Hematopoietic multipotent progenitor cell treated with erythropoietin and hydrocortisone succinate and interleukin-3 and kit ligand, for 6 days (in vitro differentiated cells): ENCODE data around the gene SPDEF.

Experiments
- DNase-seq: peaks from one replicate; pipeline ENCODE4 v3.0.0-alpha.2; 2015

The SPDEF gene

DNA sequence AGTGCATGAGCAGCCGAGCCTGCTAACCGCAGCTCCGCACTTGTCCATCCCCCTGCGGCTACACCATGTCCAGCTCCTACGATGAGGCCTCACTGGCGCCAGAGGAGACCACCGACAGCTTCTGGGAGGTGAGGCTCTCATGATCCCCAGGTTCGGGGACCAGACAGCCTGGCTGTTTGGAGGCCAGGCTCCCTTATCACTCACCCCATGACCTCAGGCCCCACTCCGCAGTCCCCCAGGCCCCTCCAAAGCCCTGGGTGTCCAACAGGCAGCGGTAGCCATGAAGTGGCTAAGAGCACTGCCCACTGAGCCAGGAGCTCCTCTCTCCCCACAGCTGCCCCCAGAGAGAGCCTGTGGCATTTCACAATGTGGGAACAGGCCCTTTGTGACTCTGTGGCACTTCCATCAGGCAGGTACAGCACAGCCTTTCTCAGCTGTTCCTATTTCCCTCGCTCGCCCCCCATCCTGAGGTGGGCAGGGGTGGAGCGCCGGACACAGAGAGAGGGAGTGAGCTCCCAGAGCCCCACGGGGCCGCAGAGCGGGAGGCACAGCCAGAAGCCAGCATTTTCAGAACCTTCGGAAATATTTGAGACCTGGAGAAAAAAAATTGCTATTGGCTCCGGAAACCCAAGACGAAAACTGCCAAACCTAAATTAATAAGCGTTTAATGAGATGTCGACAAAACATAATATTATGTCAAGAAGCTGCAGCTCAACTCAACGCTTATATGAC, 29.7 kb downstream of the SPDEF start:
- no peak for DNase-seq

DNA sequence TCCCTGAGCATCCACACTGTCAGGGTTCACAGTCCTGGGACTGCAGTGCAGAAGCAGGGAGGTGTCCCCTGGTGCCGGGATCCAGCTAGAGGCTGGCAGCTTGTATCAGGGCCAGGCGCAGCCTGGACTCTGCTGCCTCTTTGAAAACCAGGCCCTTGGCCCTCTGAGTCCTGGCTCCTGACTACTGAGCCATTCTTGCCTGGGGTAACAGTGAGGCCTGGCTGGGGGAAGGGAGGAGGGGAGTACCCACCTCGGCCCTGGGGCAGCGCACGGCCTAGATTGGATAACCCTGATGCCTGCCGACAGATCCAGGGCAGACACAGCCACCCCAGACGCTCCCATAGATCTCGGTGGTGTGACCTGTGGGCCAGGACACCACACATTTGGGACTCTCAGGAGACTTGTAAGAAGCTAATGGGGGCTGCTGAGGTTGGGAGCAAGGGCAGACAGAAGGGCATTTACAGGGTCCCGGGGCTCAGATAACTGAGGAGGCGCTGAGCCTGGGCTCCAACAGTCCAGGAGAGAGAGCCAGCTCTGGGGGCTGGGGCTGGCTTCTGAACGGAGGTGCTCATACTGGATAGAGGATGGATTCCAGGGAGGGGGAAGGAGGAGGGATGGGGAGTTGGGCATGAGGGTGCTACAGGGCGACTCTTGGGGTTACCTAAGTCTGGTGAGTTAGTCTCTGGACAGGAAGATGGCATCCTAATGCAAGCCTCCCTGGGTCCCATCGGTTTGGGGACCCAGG, 30.5 kb downstream of the SPDEF start:
- DNase-seq, result no peak

GRCh38 chr6:34524971-34525370, 31.2 kb downstream of the SPDEF start:
- no peak for DNase-seq

DNA sequence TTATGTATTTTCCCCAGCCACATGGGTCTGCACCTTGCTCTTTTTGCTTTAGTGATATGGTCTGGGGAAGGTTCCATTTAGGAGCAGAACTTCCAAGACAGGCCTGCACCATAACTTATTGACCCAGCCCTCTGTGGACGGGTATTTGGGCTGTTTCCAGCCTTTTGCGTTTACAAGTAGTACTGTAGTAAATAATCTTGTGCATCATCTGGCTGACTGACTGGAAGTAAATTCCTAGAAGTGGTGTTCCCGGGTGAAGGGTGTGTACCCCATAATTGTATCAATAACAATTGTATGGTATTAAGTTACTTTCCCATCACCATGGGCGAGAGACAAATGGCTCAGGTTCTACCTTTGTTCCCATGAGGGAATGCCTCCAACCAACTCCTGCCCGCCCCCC, 31.6 kb downstream of the SPDEF start:
- DNase-seq, result no peak

- DNase-seq, result no peak
These were observed 32.5 kb downstream of the SPDEF start for GRCh38 chr6:34523441-34524206.

DNA sequence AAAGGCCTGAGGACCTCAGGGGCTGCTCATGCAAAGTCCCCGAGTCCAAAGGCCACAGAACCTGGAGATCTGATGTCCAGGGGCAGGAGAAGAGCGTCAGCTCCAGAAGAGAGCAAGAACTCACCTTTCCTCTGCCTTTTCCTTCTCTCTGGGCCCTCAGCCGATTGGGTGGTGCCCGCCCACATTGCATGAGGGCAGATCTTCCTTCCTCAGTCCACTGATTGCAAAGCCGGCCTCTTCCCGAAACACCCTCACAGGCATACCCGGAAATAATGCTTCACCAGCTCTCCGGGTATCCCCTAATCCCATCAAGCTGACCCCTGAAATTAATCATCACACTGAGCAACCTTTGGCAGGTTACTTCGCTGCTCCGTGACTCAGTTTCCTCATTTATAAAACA, 33.4 kb downstream of the SPDEF start:
- no peak for DNase-seq

- DNase-seq, result peak; percentile 44
These were observed 34.5 kb downstream of the SPDEF start for GRCh38 chr6:34521463-34522285.

DNA sequence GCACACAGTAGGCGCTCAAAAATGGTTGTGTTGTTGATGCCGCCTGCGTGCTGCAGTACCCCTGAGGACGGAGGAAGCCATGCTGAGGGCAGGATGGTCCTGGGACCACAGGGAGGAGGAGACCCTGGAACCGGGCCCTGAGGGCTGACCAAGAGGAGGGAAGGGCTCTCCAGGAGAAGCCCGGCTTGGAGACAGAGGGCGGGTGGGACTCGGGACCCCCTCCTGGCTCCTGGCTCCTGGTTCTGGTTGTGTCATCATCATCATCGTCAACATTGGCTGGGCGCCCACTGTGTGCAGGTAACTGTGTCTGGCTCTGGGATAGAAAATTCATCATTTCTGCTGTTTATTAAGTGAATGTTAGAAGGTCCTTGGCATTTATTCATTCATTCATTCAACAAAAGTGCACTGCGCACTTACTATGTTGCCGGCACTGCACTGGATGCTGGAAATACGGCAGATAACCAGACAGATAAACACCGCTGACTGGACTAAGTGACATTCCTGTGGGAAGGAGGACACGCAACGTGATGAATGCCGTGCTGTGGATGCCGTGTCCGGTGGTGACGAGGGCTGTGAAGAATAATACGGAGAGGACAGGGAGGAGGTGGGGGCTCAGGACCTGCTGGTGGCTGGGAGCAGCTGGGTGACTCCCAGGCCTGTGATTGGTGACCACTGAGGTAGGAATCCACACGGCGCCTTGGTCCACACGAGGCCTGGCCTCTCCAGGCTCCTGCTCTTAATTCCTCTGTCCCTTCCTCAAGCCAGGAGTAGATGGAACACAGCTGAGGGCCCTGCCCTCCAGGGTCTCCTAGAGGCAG, 35.3 kb downstream of the SPDEF start:
- no peak for DNase-seq

- DNase-seq, result no peak
These were observed 36.0 kb downstream of the SPDEF start for GRCh38 chr6:34519971-34520644.

DNA sequence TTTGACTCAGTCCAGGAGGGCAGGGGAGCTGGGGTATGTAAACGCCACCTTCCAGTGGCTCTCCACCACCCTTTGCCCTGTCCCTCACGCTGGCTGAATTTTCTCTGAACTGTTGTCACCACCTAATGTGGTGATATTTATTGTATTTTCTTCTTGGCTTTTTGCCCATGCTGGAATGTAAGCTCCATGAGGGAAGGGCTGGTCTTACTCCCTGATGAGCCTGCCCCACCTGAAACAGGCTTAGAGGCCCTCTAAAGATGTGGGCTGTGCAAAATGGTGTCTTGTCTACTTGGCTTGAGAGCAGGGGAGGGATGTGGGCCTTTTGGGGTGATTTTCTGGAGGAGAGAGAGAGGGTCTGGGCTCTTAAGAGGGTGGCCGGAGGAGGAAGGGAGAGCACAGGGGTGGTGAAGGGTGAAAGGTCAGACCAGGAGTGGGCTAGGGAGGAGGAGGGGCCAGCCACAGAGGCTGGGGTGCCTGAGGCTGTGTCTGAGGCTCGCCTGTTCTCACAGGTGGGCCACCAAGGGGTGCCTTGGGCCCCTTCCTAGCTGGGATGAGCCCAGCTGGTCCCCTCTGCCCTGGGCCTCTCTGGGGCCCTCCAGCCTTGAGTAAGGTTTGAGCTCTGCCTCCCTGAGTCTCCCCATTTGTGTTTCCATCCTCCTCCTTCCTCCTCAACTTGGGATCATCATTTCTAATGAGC, 37.3 kb downstream of the SPDEF start:
- DNase-seq, result no peak

DNA sequence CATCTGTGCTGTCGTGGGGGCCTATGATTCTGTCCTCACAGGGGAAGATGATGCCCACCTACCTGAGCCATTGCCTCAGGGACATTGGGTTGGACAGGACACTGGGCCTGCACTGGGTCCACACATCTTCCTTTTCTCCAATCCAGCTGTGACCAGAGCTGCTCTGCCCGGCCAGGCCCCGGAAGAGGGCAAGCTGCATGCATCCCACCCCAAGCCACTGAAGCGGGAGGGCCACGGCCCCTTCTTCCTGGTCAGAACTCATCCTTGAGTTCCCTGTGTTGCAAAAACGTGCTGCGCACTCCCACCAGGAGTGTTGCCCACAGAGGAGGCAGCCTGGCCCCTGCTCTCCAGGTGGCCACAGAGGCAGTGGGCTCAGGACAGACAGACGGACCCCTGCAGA, 38.2 kb downstream of the SPDEF start:
- no peak for DNase-seq

- DNase-seq, result peak; percentile 44
These were observed 38.7 kb downstream of the SPDEF start for GRCh38 chr6:34517461-34517881.

DNA sequence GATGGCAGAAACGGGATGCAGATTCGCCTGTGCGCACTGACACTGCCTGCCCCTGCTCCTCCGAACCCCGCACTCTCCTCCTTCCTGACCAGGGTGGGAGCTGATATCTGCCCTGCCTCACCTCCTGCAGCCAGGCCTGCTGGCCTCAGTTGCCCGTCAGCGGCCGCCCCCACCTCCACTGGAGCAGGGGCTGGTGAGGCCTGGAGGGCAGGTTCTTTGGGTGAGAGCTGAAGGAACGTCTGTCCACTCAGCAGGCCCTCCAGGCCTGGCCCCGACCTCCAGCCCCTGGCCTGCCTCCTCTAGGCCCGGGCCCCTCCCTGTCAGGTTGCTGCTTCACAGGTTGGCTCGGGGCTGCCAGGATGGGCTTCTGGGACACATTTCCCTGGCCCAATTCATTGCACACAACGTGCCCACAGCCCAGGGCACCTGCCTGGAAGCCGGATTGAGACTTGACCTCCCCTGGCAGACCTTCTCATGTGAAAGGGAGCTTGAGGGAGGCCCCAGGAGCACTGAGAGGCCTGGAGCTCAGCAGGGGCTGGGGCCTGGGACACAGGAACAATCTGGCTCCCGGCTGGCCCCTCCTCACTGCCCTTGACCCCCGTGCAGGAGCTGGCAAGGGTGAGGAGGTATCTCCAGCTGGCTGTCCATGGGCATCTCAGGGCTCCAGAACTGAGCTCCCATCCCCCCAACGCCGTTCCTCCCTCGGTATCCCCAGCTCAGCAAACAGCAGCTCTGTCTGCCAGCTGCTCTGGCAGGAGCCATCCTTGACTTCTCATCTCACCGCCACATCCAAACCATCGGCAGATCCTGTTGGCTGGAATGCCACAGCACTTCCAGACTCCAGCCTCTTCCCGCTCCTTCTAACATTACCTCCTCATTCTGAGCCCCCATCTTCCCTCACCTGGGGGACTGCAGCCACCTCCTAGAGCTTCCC, 39.5 kb downstream of the SPDEF start:
- DNase-seq, result no peak

GRCh38 chr6:34515473-34516387, 40.4 kb downstream of the SPDEF start:
- no peak for DNase-seq

GRCh38 chr6:34514593-34515472, 41.3 kb downstream of the SPDEF start:
- DNase-seq, result peak; percentile 25

GRCh38 chr6:34514112-34514511, 42.0 kb downstream of the SPDEF start:
- no peak for DNase-seq

GRCh38 chr6:34513646-34514045, 42.5 kb downstream of the SPDEF start:
- no peak for DNase-seq
